OCI-LY7 (cell line): ENCODE results near the gene SEC11A. TPM values are rescaled to one million over a fixed set of nuclear protein-coding genes. Genes with fewer than 3 reads are reported as not detected.

Experiments
- BruUV-seq: library from RNA; stranded (reverse); fragments of 400-500 nt; replicated peaks from 2 replicates; lab custom pipeline; 2021; lab: Mats Ljungman, UMichigan
- CTCF ChIA-PET: fragments of 300-600 bp; sonication (Branson Sonifier 250); formaldehyde crosslinking; loops from one replicate; lab custom pipeline; 2022; ENCODE audit warnings: antibody characterized with exemption; ENCODE audit not compliant: unreplicated experiment; lab: Charles Lee
- POLR2A ChIA-PET: fragments of 300-600 bp; sonication (Branson Sonifier 250); formaldehyde crosslinking; loops from one replicate; lab custom pipeline; 2022; ENCODE audit warnings: antibody characterized with exemption; lab: Charles Lee
- DNase-seq: peaks from one replicate; pipeline ENCODE4 v3.0.0-alpha.2; 2015; ENCODE audit warnings: low spot score
- H2AFZ ChIP-seq: fragments of 200-600 bp; sonication (generic), shearing (Covaris generic); 2 replicates; pipeline ENCODE4 v1.6.1; 2014; ENCODE audit warnings: mild to moderate bottlenecking, antibody characterized with exemption, low read length, moderate library complexity
- H3K27ac ChIP-seq: fragments of 200-600 bp; sonication (generic); 2 replicates; pipeline ENCODE4 v1.5.1; 2014; ENCODE audit warnings: mixed run types, low read depth, mild to moderate bottlenecking, moderate library complexity, low read length, inconsistent platforms; ENCODE audit not compliant: poor library complexity, severe bottlenecking
- H3K36me3 ChIP-seq: fragments of 200-600 bp; sonication (generic); 2 replicates; pipeline ENCODE4 v1.6.1; 2014; ENCODE audit warnings: mild to moderate bottlenecking, antibody characterized with exemption, low read length, moderate library complexity, mixed read lengths; ENCODE audit not compliant: insufficient read depth
- H3K4me1 ChIP-seq: fragments of 200-600 bp; sonication (generic); 2 replicates; pipeline ENCODE4 v1.5.1; 2014; ENCODE audit warnings: mild to moderate bottlenecking, low read length; ENCODE audit not compliant: insufficient read depth, poor library complexity, severe bottlenecking
- H3K4me2 ChIP-seq: fragments of 200-600 bp; sonication (generic); 2 replicates; pipeline ENCODE4 v1.6.1; 2014; ENCODE audit warnings: mild to moderate bottlenecking, low read length
- H3K4me3 ChIP-seq: fragments of 200-600 bp; sonication (generic); 2 replicates; pipeline ENCODE4 v1.5.1; 2014; ENCODE audit warnings: mild to moderate bottlenecking, low read depth, low read length; ENCODE audit not compliant: poor library complexity, severe bottlenecking
- H3K79me2 ChIP-seq: fragments of 200-600 bp; sonication (generic); 2 replicates; pipeline ENCODE4 v1.6.1; 2016; ENCODE audit warnings: low read depth, mild to moderate bottlenecking, low read length, moderate library complexity, mixed read lengths; ENCODE audit not compliant: insufficient read depth
- H3K9me2 ChIP-seq: fragments of 200-600 bp; sonication (generic); 2 replicates; pipeline ENCODE4 v1.6.1; 2016; ENCODE audit warnings: mild to moderate bottlenecking, low read length, mixed read lengths; ENCODE audit not compliant: insufficient read depth
- H3K9me3 ChIP-seq: fragments of 200-600 bp; sonication (generic); 2 replicates; pipeline ENCODE4 v1.6.1; 2014; ENCODE audit warnings: mild to moderate bottlenecking, mixed run types, low read length, mixed read lengths
- H4K20me1 ChIP-seq: fragments of 200-600 bp; sonication (generic); 2 replicates; pipeline ENCODE4 v1.6.1; 2014; ENCODE audit warnings: mild to moderate bottlenecking, antibody characterized with exemption, low read length, moderate library complexity, mixed read lengths; ENCODE audit not compliant: insufficient read depth
- CTCF ChIP-seq: fragments of 200-600 bp; sonication (generic); conservative IDR thresholded peaks from 2 replicates; pipeline ENCODE4 v1.5.1; 2014; ENCODE audit warnings: mild to moderate bottlenecking, antibody characterized with exemption, low read length, moderate library complexity, mixed read lengths
- EZH2phosphoT487 ChIP-seq: fragments of 200-600 bp; sonication (generic); IDR thresholded peaks from 2 replicates; pipeline ENCODE4 v1.6.1; 2018; ENCODE audit warnings: low read depth, borderline replicate concordance, mild to moderate bottlenecking, mixed run types, antibody characterized with exemption, low read length, moderate library complexity, mixed read lengths
- intact Hi-C: fragments of 100-400 bp; cut with micrococcal nuclease; formaldehyde crosslinking; loops from one replicate; pipeline ENCODE4 v1.10.0; 2022; ENCODE audit not compliant: unreplicated experiment
- total RNA-seq, 2 experiments: library from RNA; depleted of rRNA in 1 of 2; stranded (reverse); fragments of >200 nt in 1 of 2; shearing (Covaris generic) in 1 of 2; gene quantifications; 2 replicates each; pipeline ENCODE4 v1.2.3, GENCODE V29; 2014 to 2022

The SEC11A gene
- total RNA-seq, 2 experiments from 2014 or later = 41.4 to 93.6 TPM

GRCh38 chr15:84761607-84762131 lies 45.7 kb upstream of the SEC11A start:
- ChIA-PET POLR2A (no interaction called here), CTCF (no interaction called here)
- TF ChIP-seq CTCF = no peak
- no peak for TF ChIP-seq EZH2phosphoT487
- Histone ChIP-seq H3K4me3 (no peak overlapping the region), H3K4me2 (peak overlapping the region; percentile 40; the same call in 1 of the 2 replicates), H3K4me1 (peaks cover 34% of the 10 kb centered on the region), H4K20me1 (peaks cover 35% of the 10 kb centered on the region), H3K36me3 (peaks cover 44% of the 10 kb centered on the region), H3K27ac (peak overlapping the region; percentile 3), H3K9me2 (no peaks in the 10 kb centered on the region), H3K79me2 (peaks cover 89% of the 10 kb centered on the region), H3K9me3 (no peaks in the 10 kb centered on the region), H2AFZ (no peak overlapping the region)
- intact Hi-C loops = no loop called here
- DNase-seq = peak; percentile 41
- BruUV-seq = no TSS peak

- ChIA-PET POLR2A (no interaction called here), CTCF (no interaction called here)
- no peak overlapping the region for H2AFZ ChIP-seq
- peaks cover 99% of the 10 kb centered on the region for H3K79me2 ChIP-seq
- no TSS peak for BruUV-seq
- no peaks in the 10 kb centered on the region for H3K9me2 ChIP-seq
- no peak for DNase-seq
- peaks cover 34% of the 10 kb centered on the region for H3K4me1 ChIP-seq
- intact Hi-C loops = no loop called here
- H3K36me3 ChIP-seq = peaks cover 43% of the 10 kb centered on the region
- peaks cover 45% of the 10 kb centered on the region for H4K20me1 ChIP-seq
- TF ChIP-seq EZH2phosphoT487 (no peak), CTCF (no peak)
- H3K4me3 ChIP-seq = no peak overlapping the region
- peak overlapping the region; percentile 32; the same call in 1 of the 2 replicates for H3K4me2 ChIP-seq
- H3K9me3 ChIP-seq = no peaks in the 10 kb centered on the region
- no peak overlapping the region for H3K27ac ChIP-seq
These were observed 44.3 kb upstream of the SEC11A start for GRCh38 chr15:84760219-84760618.

GRCh38 chr15:84759018-84759417 lies 43.1 kb upstream of the SEC11A start:
- Histone ChIP-seq H3K4me1 (peaks cover 42% of the 10 kb centered on the region), H3K27ac (no peak overlapping the region), H3K9me3 (no peaks in the 10 kb centered on the region), H3K79me2 (peaks cover 100% of the 10 kb centered on the region), H3K4me2 (no peak overlapping the region), H2AFZ (no peak overlapping the region), H3K9me2 (no peaks in the 10 kb centered on the region), H3K4me3 (no peak overlapping the region), H3K36me3 (peaks cover 40% of the 10 kb centered on the region), H4K20me1 (peaks cover 45% of the 10 kb centered on the region)
- TF ChIP-seq EZH2phosphoT487 (no peak), CTCF (no peak)
- ChIA-PET CTCF (no interaction called here), POLR2A (interaction anchor here (0.5 kb wide), 1 partner anchor 101 kb away, joined by 3 read pairs; the partner anchor contains the start of gene NMB)
- BruUV-seq = no TSS peak
- DNase-seq = no peak
- intact Hi-C loops = no loop called here
